ENCODE results near the gene LRRC2.

GRCh38 chr3:46561511-46561910, 4.6 kb downstream of the LRRC2 start:
- TF ChIP-seq POLR2A (IDR thresholded peaks at IDR 0.05; ENCODE audit: low read length): no peak
- TF ChIP-seq GATA1 (IDR thresholded peaks at IDR 0.05; ENCODE audit: low read depth, low read length): no peak

Measured in erythroblast (primary cell).